Thyroid gland (tissue), 4 donors: ENCODE measurements around the gene KCNJ6.

Experiments used
- CTCF ChIP-seq, 6 experiments: fragments of 200-600 bp in 3 of 6; fragments of 450-650 bp in 3 of 6; sonication (generic) in 3 of 6; IDR thresholded peaks; one replicate each; pipeline ENCODE4 v1.5.1; 2016 to 2019; ENCODE audit warnings: antibody characterized with exemption in 6 of 6, mild to moderate bottlenecking in 2 of 6, inconsistent platforms in 1 of 6, moderate library complexity in 1 of 6
- POLR2A ChIP-seq, 2 donors: fragments of 450-650 bp; IDR thresholded peaks; one replicate each; pipeline ENCODE4 v1.6.1; 2017; ENCODE audit warnings: antibody characterized with exemption in 2 of 2, mild to moderate bottlenecking in 2 of 2, moderate library complexity in 1 of 2

GRCh38 chr21:37620401-37620800 is 295.9 kb downstream of the KCNJ6 start:
- TF ChIP-seq POLR2A (IDR thresholded peaks at IDR 0.05) (no peak), CTCF (IDR thresholded peaks at IDR 0.05) (no peak)
